H9 (cell line): Measurements from ENCODE around the gene DACT2. TPM values are rescaled to one million over a fixed set of nuclear protein-coding genes. Genes with fewer than 3 reads are reported as not detected.

Source experiments
- DNase-seq: peaks from one replicate; pipeline ENCODE4 v3.0.0-alpha.2; 2017
- H2AFZ ChIP-seq: one replicate; pipeline ENCODE4 v1.6.1; 2013; ENCODE audit warnings: mild to moderate bottlenecking, low read length, control low read depth, moderate library complexity
- H2AK5ac ChIP-seq: 2 replicates; pipeline ENCODE4 v1.6.1; 2013; ENCODE audit warnings: low read length, control low read depth, mixed read lengths; ENCODE audit not compliant: insufficient read length
- H2BK120ac ChIP-seq: one replicate; pipeline ENCODE4 v1.6.1; 2013; ENCODE audit warnings: low read depth, mild to moderate bottlenecking, low read length, control low read depth, inconsistent platforms; ENCODE audit not compliant: poor library complexity, severe bottlenecking
- H2BK12ac ChIP-seq: 2 replicates; pipeline ENCODE4 v1.6.1; 2013; ENCODE audit warnings: low read length, control low read depth, mixed read lengths, low read depth; ENCODE audit not compliant: insufficient read length
- H2BK15ac ChIP-seq: 2 replicates; pipeline ENCODE4 v1.6.1; 2013; ENCODE audit warnings: low read depth, low read length, control low read depth
- H2BK20ac ChIP-seq: one replicate; pipeline ENCODE4 v1.6.1; 2013; ENCODE audit warnings: low read depth, mild to moderate bottlenecking, low read length, control low read depth, inconsistent platforms; ENCODE audit not compliant: poor library complexity, severe bottlenecking
- H2BK5ac ChIP-seq: 2 replicates; pipeline ENCODE4 v1.6.1; 2013; ENCODE audit warnings: low read length, control low read depth, mixed read lengths; ENCODE audit not compliant: insufficient read length
- H3K14ac ChIP-seq: 2 replicates; pipeline ENCODE4 v1.6.1; 2013; ENCODE audit warnings: low read length, control low read depth; ENCODE audit not compliant: insufficient read depth
- H3K18ac ChIP-seq: 2 replicates; pipeline ENCODE4 v1.6.1; 2013; ENCODE audit warnings: low read depth, mild to moderate bottlenecking, mixed read lengths, low read length, control low read depth; ENCODE audit not compliant: insufficient read length
- H3K23ac ChIP-seq: 2 replicates; pipeline ENCODE4 v1.6.1; 2013; ENCODE audit warnings: low read length, control low read depth, mixed read lengths, low read depth; ENCODE audit not compliant: insufficient read length
- H3K23me2 ChIP-seq: 2 replicates; pipeline ENCODE4 v1.6.1; 2013; ENCODE audit warnings: low read depth, mild to moderate bottlenecking, mixed read lengths, low read length, control low read depth; ENCODE audit not compliant: insufficient read length, poor library complexity, severe bottlenecking
- H3K27ac ChIP-seq: 2 replicates; pipeline ENCODE4 v1.5.1; 2013; ENCODE audit warnings: low read length, control low read depth, mixed read lengths, low read depth; ENCODE audit not compliant: insufficient read length
- H3K27me3 ChIP-seq: 2 replicates; pipeline ENCODE4 v1.6.1; 2013; ENCODE audit warnings: low read length, control low read depth, inconsistent platforms; ENCODE audit not compliant: insufficient read depth
- H3K4ac ChIP-seq: 2 replicates; pipeline ENCODE4 v1.6.1; 2013; ENCODE audit warnings: low read depth, mild to moderate bottlenecking, control low read depth, inconsistent platforms, low read length, moderate library complexity
- H3K4me1 ChIP-seq: 2 replicates; pipeline ENCODE4 v1.6.1; 2013; ENCODE audit warnings: low read length, control low read depth, inconsistent platforms; ENCODE audit not compliant: insufficient read depth
- H3K4me2 ChIP-seq: 2 replicates; pipeline ENCODE4 v1.6.1; 2013; ENCODE audit warnings: low read length, control low read depth, mixed read lengths; ENCODE audit not compliant: insufficient read length, insufficient read depth
- H3K56ac ChIP-seq: 2 replicates; pipeline ENCODE4 v1.6.1; 2013; ENCODE audit warnings: low read depth, mild to moderate bottlenecking, mixed read lengths, low read length, control low read depth; ENCODE audit not compliant: insufficient read length
- H3K79me1 ChIP-seq: 2 replicates; pipeline ENCODE4 v1.6.1; 2013; ENCODE audit warnings: low read depth, mild to moderate bottlenecking, moderate library complexity, low read length, control low read depth, inconsistent platforms; ENCODE audit not compliant: insufficient read depth, poor library complexity, severe bottlenecking
- H3K79me2 ChIP-seq: 2 replicates; pipeline ENCODE4 v1.6.1; 2013; ENCODE audit warnings: low read length, control low read depth, inconsistent platforms; ENCODE audit not compliant: insufficient read depth
- H3K9ac ChIP-seq: 2 replicates; pipeline ENCODE4 v1.6.1; 2013; ENCODE audit warnings: low read length, control low read depth, mixed read lengths; ENCODE audit not compliant: insufficient read length; ENCODE audit errors: extremely low read depth
- H3K9me3 ChIP-seq: one replicate; pipeline ENCODE4 v1.6.1; 2013; ENCODE audit warnings: low read depth, low read length, inconsistent platforms; ENCODE audit not compliant: control insufficient read depth
- H3T11ph ChIP-seq: one replicate; pipeline ENCODE4 v1.6.1; 2013; ENCODE audit warnings: mild to moderate bottlenecking, low read length, control low read depth, inconsistent platforms
- H4K20me1 ChIP-seq: one replicate; pipeline ENCODE4 v1.6.1; 2013; ENCODE audit not compliant: control insufficient read depth, insufficient read length, insufficient read depth
- H4K5ac ChIP-seq: 2 replicates; pipeline ENCODE4 v1.6.1; 2013; ENCODE audit warnings: low read depth, mild to moderate bottlenecking, mixed read lengths, low read length, control low read depth; ENCODE audit not compliant: insufficient read length
- H4K8ac ChIP-seq: replicated peaks from 2 replicates; pipeline ENCODE4 v1.6.1; 2013; ENCODE audit warnings: low read length, control low read depth, mixed read lengths, low read depth; ENCODE audit not compliant: insufficient read length
- H4K91ac ChIP-seq: 2 replicates; pipeline ENCODE4 v1.6.1; 2013; ENCODE audit warnings: low read depth, mild to moderate bottlenecking, moderate library complexity, mixed read lengths, low read length, control low read depth; ENCODE audit not compliant: insufficient read length
- H3K27ac Mint-ChIP-seq, 3 experiments: 2 replicates in 2 of 3; 3 replicates in 1 of 3; pipeline ENCODE4 v1.8.0; 2020 to 2021; ENCODE audit warnings: mixed read lengths in 3 of 3, mild to moderate bottlenecking in 1 of 3, moderate library complexity in 1 of 3
- H3K27me3 Mint-ChIP-seq: 2 replicates; pipeline ENCODE4 v1.8.0; 2021; ENCODE audit warnings: low read depth, mild to moderate bottlenecking, moderate library complexity, mixed read lengths
- H3K36me3 Mint-ChIP-seq, 3 experiments: 2 replicates in 2 of 3; 3 replicates in 1 of 3; pipeline ENCODE4 v1.8.0; 2020 to 2021; ENCODE audit warnings: low read depth in 3 of 3, mixed read lengths in 3 of 3; ENCODE audit not compliant: insufficient read depth in 1 of 3
- H3K4me1 Mint-ChIP-seq, 2 experiments: 2 replicates each; pipeline ENCODE4 v1.8.0; 2020; ENCODE audit warnings: mixed read lengths in 2 of 2
- H3K4me3 Mint-ChIP-seq, 2 experiments: 2 replicates in 1 of 2; 3 replicates in 1 of 2; pipeline ENCODE4 v1.8.0; 2020 to 2021; ENCODE audit warnings: mild to moderate bottlenecking in 2 of 2, mixed read lengths in 2 of 2, moderate library complexity in 1 of 2
- H3K9me3 Mint-ChIP-seq, 2 experiments: 2 replicates in 1 of 2; 3 replicates in 1 of 2; pipeline ENCODE4 v1.8.0; 2020; ENCODE audit warnings: mild to moderate bottlenecking in 2 of 2, mixed read lengths in 2 of 2, moderate library complexity in 1 of 2
- WGBS: extraction: QIAGEN DNeasy Blood & Tissue Kit; methylation state at CpG from one replicate; pipeline ENCODE4 v1.1.7; 2013; ENCODE audit warnings: missing lambda C conversion rate, low lambda C conversion rate, mixed read lengths; ENCODE audit not compliant: insufficient read length; ENCODE audit errors: extremely low coverage; 5-methylcytosine and 5-hydroxymethylcytosine counted together
- long read RNA-seq: library from polyadenylated mRNA; unstranded; transcript quantifications from one replicate; pipeline ENCODE4 v2.0.0, GENCODE V29; 2020
- total RNA-seq: library from RNA; stranded (reverse); gene quantifications from 2 replicates; pipeline ENCODE4 v1.2.1, GENCODE V29; 2021
- TF ChIP-seq, protein P1 (sequence below): fragments of 200-600 bp; sonication (generic); conservative IDR thresholded peaks from 3 replicates; pipeline ENCODE4 v1.8.0; 2021; ENCODE audit warnings: antibody characterized with exemption, mild to moderate bottlenecking

Gene DACT2, protein sequence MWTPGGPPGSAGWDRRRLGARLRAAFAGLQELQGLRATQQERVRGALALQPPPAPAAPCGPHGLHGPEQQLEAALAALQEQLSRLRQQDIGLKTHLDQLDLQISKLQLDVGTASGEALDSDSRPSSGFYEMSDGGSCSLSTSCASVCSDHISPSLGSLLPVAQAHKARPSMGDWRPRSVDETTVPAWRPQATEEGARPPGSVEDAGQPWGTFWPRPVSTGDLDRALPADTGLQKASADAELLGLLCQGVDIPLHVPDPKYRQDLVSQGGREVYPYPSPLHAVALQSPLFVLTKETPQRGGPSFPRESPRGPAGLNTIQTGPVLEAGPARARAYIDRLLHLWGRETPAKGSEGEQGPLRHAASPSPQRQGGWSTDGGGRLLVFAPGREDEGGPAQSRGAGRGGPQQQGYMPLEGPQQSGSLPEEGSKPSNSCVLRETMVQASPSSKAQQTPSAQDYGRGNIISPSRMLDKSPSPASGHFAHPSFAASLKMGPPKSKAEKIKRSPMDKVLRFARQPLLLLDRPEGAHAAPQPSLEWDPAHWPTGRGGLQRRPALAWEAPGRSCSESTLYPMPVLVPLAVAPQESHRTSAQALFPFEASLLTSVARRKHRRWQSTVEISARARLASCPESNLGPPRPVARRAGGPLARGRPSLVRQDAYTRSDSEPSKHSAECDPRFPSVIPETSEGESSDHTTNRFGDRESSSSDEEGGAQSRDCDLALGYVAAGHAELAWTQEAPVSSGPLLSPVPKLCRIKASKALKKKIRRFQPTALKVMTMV
- 1.6 and 1.8 TPM in 2 replicates for total RNA-seq
- long read RNA-seq, partial matches to known transcripts: 0 of 2 reads
- long read RNA-seq, other reads (novel, unspliced or antisense): 2 of 2 reads

DNA sequence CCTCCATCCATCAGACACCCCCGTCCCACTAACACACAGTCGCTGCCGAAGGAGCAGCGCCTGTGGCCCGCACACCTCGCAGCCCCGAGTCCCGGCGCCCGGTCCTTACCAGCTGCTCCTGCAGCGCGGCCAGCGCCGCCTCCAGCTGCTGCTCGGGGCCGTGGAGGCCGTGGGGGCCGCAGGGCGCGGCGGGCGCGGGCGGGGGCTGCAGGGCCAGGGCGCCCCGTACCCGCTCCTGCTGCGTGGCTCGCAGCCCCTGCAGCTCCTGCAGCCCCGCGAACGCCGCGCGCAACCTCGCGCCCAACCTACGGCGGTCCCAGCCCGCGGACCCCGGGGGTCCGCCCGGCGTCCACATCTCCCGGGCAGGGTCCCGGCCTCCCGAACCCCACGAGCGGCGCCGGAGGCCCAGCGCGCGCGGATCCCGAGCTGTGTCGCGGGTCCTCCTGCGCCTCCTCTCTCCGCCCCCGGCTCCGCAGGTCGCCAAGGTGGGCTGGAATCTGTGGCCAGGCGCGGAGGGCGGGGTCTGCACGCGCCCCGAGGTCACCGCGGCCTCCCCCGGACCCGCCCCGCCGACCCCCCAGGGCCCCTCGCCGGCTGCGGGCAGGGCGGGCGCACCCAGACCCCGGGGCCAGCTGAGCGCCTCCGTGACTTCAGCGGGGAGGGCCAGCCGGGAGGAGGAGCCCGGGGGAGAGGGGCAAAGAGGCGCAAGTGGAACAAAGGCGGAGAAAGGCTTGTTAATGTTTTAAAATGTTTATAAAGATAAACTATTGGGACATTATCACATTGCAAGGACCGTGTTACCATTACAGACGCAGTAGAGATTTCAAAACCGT lies at the start of gene DACT2:
Gene DACT2 (minus strand): TSS at position 499 of the 833 bp plus-strand sequence. CDS start 144 bp downstream, at position 355.
- Mint-ChIP-seq H3K9me3 (peaks cover 10 to 17% of the 10 kb centered on the region in 2 experiments), H3K36me3 (peaks cover 0 to 14% (median under 1%) of the 10 kb centered on the region in 3 experiments; a peak in 5 of 7 replicates), H3K27me3 (peaks cover 52% of the 10 kb centered on the region), H3K4me1 (peaks cover 24% of the 10 kb centered on the region in 2 experiments), H3K4me3 (peak within 1 kb of the TSS; percentile 69 to 85), H3K27ac (no peak within 1 kb of the TSS)
- no peaks in the 10 kb centered on the region; the same call in 1 of the 2 replicates for H3K27me3 ChIP-seq
- no peak within 1 kb of the TSS for H4K8ac ChIP-seq
- H2BK120ac ChIP-seq: no peak within 1 kb of the TSS
- DNase-seq: no peak
- no peak within 1 kb of the TSS for H3K18ac ChIP-seq
- H3K23me2 ChIP-seq: peaks cover 9% of the 10 kb centered on the region
- H3T11ph ChIP-seq: no peak within 1 kb of the TSS
- H3K9ac ChIP-seq: no peak within 1 kb of the TSS
- no peak within 1 kb of the TSS for H3K4ac ChIP-seq
- H4K91ac ChIP-seq: no peak within 1 kb of the TSS
- no peak within 1 kb of the TSS for H3K23ac ChIP-seq
- WGBS: no CpG with 5 or more reads among the region's 92 CpGs
- H3K9me3 ChIP-seq: no peaks in the 10 kb centered on the region
- no peak within 1 kb of the TSS for H3K27ac ChIP-seq
- H3K79me2 ChIP-seq: no peaks in the 10 kb centered on the region
- no peak within 1 kb of the TSS for H2AFZ ChIP-seq
- H3K4me1 ChIP-seq: peaks cover 4% of the 10 kb centered on the region
- no peaks in the 10 kb centered on the region for H4K20me1 ChIP-seq
- no peak within 1 kb of the TSS for H3K56ac ChIP-seq
- TF ChIP-seq, protein P1, sequence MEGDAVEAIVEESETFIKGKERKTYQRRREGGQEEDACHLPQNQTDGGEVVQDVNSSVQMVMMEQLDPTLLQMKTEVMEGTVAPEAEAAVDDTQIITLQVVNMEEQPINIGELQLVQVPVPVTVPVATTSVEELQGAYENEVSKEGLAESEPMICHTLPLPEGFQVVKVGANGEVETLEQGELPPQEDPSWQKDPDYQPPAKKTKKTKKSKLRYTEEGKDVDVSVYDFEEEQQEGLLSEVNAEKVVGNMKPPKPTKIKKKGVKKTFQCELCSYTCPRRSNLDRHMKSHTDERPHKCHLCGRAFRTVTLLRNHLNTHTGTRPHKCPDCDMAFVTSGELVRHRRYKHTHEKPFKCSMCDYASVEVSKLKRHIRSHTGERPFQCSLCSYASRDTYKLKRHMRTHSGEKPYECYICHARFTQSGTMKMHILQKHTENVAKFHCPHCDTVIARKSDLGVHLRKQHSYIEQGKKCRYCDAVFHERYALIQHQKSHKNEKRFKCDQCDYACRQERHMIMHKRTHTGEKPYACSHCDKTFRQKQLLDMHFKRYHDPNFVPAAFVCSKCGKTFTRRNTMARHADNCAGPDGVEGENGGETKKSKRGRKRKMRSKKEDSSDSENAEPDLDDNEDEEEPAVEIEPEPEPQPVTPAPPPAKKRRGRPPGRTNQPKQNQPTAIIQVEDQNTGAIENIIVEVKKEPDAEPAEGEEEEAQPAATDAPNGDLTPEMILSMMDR: no peak
- H4K5ac ChIP-seq: no peak within 1 kb of the TSS
- no peak within 1 kb of the TSS for H2BK15ac ChIP-seq
- H2BK12ac ChIP-seq: no peak within 1 kb of the TSS
- H3K14ac ChIP-seq: peak within 1 kb of the TSS; percentile 29; the same call in 1 of the 2 replicates
- H2BK5ac ChIP-seq: no peak within 1 kb of the TSS
- H3K4me2 ChIP-seq: peak within 1 kb of the TSS; percentile 72
- H2BK20ac ChIP-seq: no peak within 1 kb of the TSS
- no peak within 1 kb of the TSS for H2AK5ac ChIP-seq
- no peaks in the 10 kb centered on the region for H3K79me1 ChIP-seq
